Measurements from ENCODE around the gene LIFR.

Gene LIFR

GRCh38 chr5:38556088-38556598 lies 303 bp downstream of the LIFR start:
- DNase-seq (ENCODE audit: low read depth) = no peak
- H3K4me3 ChIP-seq (ENCODE audit: low read length) = peak overlapping the region; percentile 72
- TF ChIP-seq CTCF (conservative IDR thresholded peaks at IDR 0.05; ENCODE audit: low read length) = no peak

DNA sequence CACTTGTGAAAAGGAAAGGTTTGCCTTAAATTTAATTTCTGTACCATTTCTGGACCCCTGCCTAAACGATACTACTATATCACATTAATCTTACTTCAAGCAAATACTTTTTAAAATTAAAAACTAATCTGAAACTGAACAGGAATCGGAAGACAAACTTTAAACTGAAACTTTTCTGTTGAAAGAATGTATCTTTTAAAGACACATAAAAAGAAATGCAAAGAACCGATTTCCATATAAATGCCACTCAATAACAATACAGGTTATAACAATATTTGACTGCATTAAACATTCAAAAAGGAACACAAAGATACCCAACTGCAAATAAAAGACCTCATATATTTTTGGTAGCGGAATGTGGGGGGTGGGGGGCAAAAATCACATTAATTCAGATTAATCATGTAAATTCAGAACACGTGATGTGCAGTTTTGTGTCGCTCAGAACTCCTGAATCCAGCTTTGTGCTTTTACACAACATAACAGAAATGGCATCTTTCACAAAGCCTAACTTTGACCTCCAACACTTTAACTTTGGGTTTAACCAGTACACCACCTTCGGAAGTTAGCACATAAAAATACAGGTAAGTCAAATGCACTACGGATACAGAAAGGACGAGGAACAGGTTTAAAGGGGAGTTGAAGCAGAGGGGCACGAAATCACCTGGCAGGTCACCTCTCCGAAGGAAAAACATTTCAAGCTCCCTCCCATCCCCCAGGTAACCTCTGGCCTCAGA lies 925 bp downstream of the LIFR start:
- TF ChIP-seq CTCF (conservative IDR thresholded peaks at IDR 0.05; ENCODE audit: low read length) = no peak
- no peak for DNase-seq (ENCODE audit: low read depth)
- peak overlapping the region; percentile 72 for H3K4me3 ChIP-seq (ENCODE audit: low read length)

DNA sequence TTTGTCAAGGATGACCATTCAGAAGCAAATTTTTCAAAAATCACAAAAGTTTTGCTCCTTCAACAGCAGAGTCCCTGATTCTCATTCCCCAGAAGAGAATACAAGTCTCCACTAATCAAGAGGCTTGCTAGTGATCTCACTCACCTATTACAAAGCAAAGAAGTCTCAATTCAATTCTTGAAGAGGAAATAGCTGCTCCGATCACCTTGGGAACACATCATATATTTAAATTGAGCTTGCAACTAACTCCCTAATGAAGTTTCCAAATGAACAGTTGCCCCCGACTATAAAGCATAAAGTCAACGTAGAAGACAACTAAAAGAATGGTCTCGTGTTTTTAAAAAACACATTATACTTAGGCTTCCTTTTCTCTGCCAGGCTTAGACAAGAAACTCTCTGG lies 1.6 kb downstream of the LIFR start:
- no peak for TF ChIP-seq CTCF (conservative IDR thresholded peaks at IDR 0.05; ENCODE audit: low read length)
- no peak overlapping the region for H3K4me3 ChIP-seq (ENCODE audit: low read length)
- DNase-seq (ENCODE audit: low read depth) = no peak

DNA sequence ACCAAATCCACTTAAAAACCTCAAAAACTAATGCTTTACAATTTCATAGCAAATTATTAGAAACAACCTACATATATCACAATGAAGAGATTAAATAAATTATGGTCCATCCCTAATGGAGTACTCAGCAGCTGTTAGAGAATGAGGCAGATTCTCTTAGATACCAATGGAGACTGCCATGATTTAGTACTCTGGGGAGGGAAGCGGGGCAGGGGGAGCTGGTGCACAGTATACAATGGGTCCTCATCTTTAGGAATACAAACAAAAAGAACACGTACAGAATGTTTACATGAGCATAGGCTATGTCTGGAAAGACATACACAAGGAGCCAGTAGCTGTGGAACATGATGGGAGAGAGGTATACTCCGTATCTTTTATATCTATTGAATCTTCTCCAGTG lies 2.0 kb downstream of the LIFR start:
- no peak for DNase-seq (ENCODE audit: low read depth)

DNA sequence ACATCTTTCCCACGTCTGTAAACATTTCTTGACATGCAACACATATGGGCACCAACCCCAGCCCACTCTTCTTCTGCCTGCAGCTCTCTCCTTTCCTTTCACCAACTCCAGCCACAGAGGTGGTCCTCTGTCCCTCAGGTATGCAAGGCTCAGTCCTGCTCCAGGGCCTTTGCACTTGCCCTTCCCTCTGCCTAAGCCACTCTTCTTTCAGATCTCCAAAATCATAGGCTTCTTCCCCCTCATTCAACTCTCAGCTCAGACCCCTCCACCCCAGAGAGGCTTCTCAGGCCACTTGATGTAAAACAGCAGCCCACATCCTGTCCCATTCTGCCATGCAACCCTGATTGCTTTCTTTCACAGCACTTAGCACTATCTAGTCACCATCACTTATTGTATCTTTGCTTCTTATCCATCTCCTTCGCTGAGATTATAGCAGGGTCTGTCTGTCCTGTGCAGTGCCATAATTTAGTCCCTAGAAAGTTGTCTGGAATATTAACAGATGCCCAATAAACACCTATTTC lies 3.4 kb downstream of the LIFR start:
- no peak for DNase-seq (ENCODE audit: low read depth)
- no peak for TF ChIP-seq CTCF (conservative IDR thresholded peaks at IDR 0.05; ENCODE audit: low read length)

More for the DNA sequence above, 2.0 kb downstream of the LIFR start:
- H3K4me3 ChIP-seq (ENCODE audit: low read length) = no peak overlapping the region
- no peak for TF ChIP-seq CTCF (conservative IDR thresholded peaks at IDR 0.05; ENCODE audit: low read length)

DNA sequence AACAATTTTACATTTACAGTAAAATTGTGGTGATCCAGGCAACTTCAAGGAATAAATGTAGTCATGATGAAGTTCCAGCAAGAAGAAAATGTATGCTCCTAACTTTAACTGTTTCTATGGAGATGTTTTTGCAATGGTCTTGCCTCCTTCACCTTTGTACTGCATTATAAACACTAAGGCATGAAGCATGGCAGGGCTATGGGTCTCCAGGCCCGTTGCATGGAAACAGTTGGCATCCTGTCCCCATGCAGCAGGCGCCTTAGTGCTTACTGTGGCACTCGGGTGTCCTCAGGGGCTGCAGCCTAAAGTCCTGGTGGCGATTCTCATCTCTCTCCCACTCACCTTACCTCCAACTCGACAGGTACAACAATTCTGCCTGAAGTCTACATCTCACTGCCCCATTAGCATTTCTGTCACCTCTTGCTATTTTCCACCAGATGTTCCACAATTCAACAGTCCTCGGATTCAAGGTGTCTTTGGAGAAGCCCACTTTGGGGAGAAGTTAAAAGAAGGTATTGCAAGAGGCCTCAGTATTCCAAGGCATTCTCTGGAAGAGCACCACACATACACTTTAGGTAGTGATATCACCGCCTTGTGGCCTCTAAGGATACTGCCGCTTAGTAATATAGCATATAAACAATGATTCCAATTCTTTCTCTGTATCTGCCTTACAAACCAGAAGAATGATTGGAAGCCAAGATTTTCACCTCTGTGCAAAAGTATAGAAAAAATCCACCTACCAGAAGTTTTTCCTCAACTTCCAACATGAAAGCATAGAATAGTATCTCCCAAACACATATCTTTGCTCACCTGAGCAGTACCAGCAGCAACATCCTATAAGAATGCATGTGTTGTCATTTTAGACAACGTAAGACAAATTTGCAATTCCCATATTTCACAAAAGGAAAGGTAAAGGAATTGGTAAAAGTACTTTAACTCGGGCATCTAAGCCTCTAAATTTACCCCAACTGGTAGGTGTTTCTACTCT lies 5.1 kb downstream of the LIFR start:
- no peak overlapping the region for H3K4me3 ChIP-seq (ENCODE audit: low read length)
- TF ChIP-seq CTCF (conservative IDR thresholded peaks at IDR 0.05; ENCODE audit: low read length) = peak; percentile 79
- peak; percentile 66 for DNase-seq (ENCODE audit: low read depth)

More for the DNA sequence above, 3.4 kb downstream of the LIFR start:
- H3K4me3 ChIP-seq (ENCODE audit: low read length) = no peak overlapping the region

Data from AG10803 (cell line).